ENCODE measurements around the gene PLAGL2. TPM values are rescaled to one million over a fixed set of nuclear protein-coding genes. Genes with fewer than 3 reads are reported as not detected.

The PLAGL2 gene
- total and polyA plus RNA-seq, 2 donors from 2014 or later: 3.8 to 9.2 TPM

DNA sequence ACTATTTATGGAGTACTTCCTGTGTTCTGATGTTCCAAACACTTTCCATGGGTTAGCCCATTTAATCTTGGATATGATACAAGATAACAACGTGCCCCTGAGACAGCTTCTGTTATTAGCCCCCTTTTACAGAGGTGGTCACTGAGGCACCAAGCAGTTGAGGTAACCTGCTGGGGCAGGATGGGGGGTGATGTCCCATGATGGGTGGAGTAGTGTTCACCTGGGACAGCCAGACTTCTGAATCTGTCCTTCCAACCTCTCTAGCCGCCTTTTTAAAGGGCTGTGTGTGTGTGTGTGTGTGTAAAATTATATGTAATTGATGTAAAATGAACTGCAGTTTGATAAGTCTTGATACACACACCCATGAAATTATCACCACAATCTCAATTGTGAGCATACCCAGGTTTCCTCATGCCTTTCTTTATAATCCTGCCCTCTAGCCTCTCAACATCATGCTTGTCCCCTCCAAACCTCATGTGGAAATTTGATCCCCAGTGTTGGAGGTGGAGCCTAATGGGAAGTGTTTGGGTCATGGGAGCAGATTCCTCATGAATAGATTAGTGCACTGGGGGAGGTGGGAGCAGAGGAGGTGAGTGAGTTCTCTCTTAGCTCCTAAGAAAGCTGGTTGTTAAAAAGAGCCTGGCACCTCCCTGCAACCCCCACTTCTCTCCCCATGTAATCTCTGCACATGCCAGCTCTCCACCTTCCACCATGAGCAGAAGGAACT, 39.2 kb downstream of the PLAGL2 start:
- intact Hi-C loops (cut with DNase I): no loop called here
- Histone ChIP-seq H3K27me3 (ENCODE audit: control insufficient read depth, insufficient read depth, low read length) (no peaks in the 10 kb centered on the region), H3K36me3 (ENCODE audit: control insufficient read depth in 2 of 3, insufficient read depth in 3 of 3, low read length in 3 of 3) (peaks cover 0 to 12% (median 3%) of the 10 kb centered on the region in 3 donors), H3K27ac (ENCODE audit: low read depth in 2 of 2, low read length in 2 of 2) (peak overlapping the region in 1 of 2 donors; percentile 9), H3K4me1 (ENCODE audit: control insufficient read depth in 2 of 3, insufficient read depth in 2 of 3, low read depth in 1 of 3, low read length in 3 of 3) (peaks cover 2 to 3% (median 3%) of the 10 kb centered on the region in 3 donors), H3K9me3 (ENCODE audit: control insufficient read depth in 2 of 3, insufficient read depth in 1 of 3, low read length in 3 of 3) (no peaks in the 10 kb centered on the region), H3K4me3 (ENCODE audit: low read length in 3 of 3) (no peak overlapping the region), H3K9ac (ENCODE audit: low read length in 3 of 3) (no peak overlapping the region)
- DNase-seq (peak in 3 of 5 donors; percentile 41 to 82 (median 73)), FAIRE-seq (no peak)
- TF ChIP-seq, protein P1, sequence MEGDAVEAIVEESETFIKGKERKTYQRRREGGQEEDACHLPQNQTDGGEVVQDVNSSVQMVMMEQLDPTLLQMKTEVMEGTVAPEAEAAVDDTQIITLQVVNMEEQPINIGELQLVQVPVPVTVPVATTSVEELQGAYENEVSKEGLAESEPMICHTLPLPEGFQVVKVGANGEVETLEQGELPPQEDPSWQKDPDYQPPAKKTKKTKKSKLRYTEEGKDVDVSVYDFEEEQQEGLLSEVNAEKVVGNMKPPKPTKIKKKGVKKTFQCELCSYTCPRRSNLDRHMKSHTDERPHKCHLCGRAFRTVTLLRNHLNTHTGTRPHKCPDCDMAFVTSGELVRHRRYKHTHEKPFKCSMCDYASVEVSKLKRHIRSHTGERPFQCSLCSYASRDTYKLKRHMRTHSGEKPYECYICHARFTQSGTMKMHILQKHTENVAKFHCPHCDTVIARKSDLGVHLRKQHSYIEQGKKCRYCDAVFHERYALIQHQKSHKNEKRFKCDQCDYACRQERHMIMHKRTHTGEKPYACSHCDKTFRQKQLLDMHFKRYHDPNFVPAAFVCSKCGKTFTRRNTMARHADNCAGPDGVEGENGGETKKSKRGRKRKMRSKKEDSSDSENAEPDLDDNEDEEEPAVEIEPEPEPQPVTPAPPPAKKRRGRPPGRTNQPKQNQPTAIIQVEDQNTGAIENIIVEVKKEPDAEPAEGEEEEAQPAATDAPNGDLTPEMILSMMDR (IDR thresholded peaks at IDR 0.05; ENCODE audit: borderline replicate concordance, extremely low read depth, insufficient read depth): no peak

DNA sequence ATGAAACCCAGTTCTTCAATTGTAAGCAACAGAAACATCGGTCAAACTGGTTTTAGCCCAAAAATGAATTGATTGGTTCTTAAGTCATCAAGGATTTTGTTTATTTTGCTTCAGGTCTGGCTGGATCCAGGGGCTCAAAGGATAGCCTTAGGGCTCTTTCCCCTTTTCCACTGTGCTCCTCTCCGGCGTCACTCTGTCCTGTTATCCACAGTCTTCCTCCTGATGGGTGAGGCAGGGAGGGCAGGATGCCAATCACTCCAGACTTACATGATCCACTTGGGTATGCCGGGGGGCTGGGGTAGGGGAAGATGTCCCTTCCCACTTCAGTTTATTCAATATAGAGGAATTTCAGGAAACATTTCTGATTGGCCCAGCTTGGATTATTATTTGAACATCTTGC, 40.0 kb downstream of the PLAGL2 start:
- no peak for FAIRE-seq
- no peak for DNase-seq
- intact Hi-C loops (cut with DNase I): no loop called here

DNA sequence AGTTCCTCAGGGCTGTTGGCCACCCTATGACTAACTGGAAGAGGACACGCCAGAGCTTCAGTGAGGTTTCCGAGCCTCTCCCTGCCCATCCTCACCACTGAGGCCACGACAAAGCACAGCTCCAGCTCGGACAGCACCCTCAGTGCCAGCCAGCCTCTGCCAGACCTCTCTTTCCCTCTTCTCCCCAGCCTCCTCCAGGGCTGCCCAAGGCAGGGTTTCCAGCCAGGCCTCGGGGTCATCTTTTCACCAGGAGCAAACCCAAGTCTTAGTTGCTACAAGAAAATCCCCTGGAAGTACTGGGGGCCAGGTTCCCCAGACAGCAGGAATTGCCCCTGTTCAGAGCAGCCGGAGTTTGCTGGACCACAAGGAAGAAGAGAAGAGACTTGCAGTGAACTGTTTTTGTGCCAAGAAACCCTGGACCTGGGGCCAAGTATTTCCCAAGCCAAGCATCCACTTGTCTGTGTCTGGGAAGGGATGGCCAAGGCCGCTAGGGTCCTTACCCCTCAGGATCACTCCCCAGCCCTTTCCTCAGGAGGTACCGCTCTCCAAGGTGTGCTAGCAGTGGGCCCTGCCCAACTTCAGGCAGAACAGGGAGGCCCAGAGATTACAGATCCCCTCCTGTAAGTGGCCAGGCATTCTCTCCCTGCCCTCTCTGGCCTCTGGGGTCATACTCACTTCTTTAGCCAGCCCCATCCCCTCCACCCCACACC, 41.6 kb downstream of the PLAGL2 start:
- peaks cover 3 to 26% (median 18%) of the 10 kb centered on the region in 3 donors for H3K36me3 ChIP-seq (ENCODE audit: control insufficient read depth in 2 of 3, insufficient read depth in 3 of 3, low read length in 3 of 3)
- intact Hi-C loops (cut with DNase I): no loop called here
- no peaks in the 10 kb centered on the region for H3K9me3 ChIP-seq (ENCODE audit: control insufficient read depth in 2 of 3, insufficient read depth in 1 of 3, low read length in 3 of 3)
- H3K27me3 ChIP-seq (ENCODE audit: control insufficient read depth, insufficient read depth, low read length): no peaks in the 10 kb centered on the region
- no peak overlapping the region for H3K9ac ChIP-seq (ENCODE audit: low read length in 3 of 3)
- DNase-seq (peak in 1 of 5 donors; percentile 22), FAIRE-seq (no peak)
- TF ChIP-seq, protein P1 (IDR thresholded peaks at IDR 0.05; ENCODE audit: borderline replicate concordance, extremely low read depth, insufficient read depth): no peak
- H3K4me1 ChIP-seq (ENCODE audit: control insufficient read depth in 2 of 3, insufficient read depth in 2 of 3, low read depth in 1 of 3, low read length in 3 of 3): peaks cover 2 to 3% (median 3%) of the 10 kb centered on the region in 3 donors
- no peak overlapping the region for H3K27ac ChIP-seq (ENCODE audit: low read depth in 2 of 2, low read length in 2 of 2)
- no peak overlapping the region for H3K4me3 ChIP-seq (ENCODE audit: low read length in 3 of 3)

More for the DNA sequence above, 40.0 kb downstream of the PLAGL2 start:
- TF ChIP-seq, protein P1 (IDR thresholded peaks at IDR 0.05; ENCODE audit: borderline replicate concordance, extremely low read depth, insufficient read depth): no peak
- Histone ChIP-seq H3K4me1 (ENCODE audit: control insufficient read depth in 2 of 3, insufficient read depth in 2 of 3, low read depth in 1 of 3, low read length in 3 of 3) (peaks cover 2 to 3% (median 3%) of the 10 kb centered on the region in 3 donors), H3K9ac (ENCODE audit: low read length in 3 of 3) (no peak overlapping the region), H3K27ac (ENCODE audit: low read depth in 2 of 2, low read length in 2 of 2) (peak overlapping the region in 1 of 2 donors; percentile 9), H3K4me3 (ENCODE audit: low read length in 3 of 3) (no peak overlapping the region), H3K36me3 (ENCODE audit: control insufficient read depth in 2 of 3, insufficient read depth in 3 of 3, low read length in 3 of 3) (peaks cover 2 to 12% (median 3%) of the 10 kb centered on the region in 3 donors), H3K9me3 (ENCODE audit: control insufficient read depth in 2 of 3, insufficient read depth in 1 of 3, low read length in 3 of 3) (no peaks in the 10 kb centered on the region), H3K27me3 (ENCODE audit: control insufficient read depth, insufficient read depth, low read length) (no peaks in the 10 kb centered on the region)
